Lower lobe of right lung (tissue), 2 donors: ENCODE data around the gene MYO5B. TPM values are rescaled to one million over a fixed set of nuclear protein-coding genes. Genes with fewer than 3 reads are reported as not detected.
"Not testable (repeated sequence)": the region's sequence is repeated elsewhere in the genome, so short reads cannot be mapped to it uniquely, and the experiment has no call there.

Experiments used
- ATAC-seq, 2 donors: fragments of 200-7000 bp; cut with Tn5 transposase; one replicate each; pipeline ENCODE4 v1.9.1; 2020 to 2022; ENCODE audit warnings: mild to moderate bottlenecking in 2 of 2, moderate library complexity in 2 of 2
- DNase-seq: peaks from one replicate; pipeline ENCODE4 v3.0.0-alpha.2; 2020
- H3K27ac ChIP-seq: fragments of 200-600 bp; one replicate; pipeline ENCODE4 v1.8.0; 2022
- H3K27me3 ChIP-seq: fragments of 200-600 bp; one replicate; pipeline ENCODE4 v1.8.0; 2022; ENCODE audit warnings: low read depth
- H3K36me3 ChIP-seq: fragments of 200-600 bp; one replicate; pipeline ENCODE4 v1.8.0; 2022; ENCODE audit warnings: mild to moderate bottlenecking
- H3K4me1 ChIP-seq: fragments of 200-600 bp; one replicate; pipeline ENCODE4 v1.8.0; 2022
- H3K4me3 ChIP-seq: fragments of 200-600 bp; one replicate; pipeline ENCODE4 v1.8.0; 2022; ENCODE audit warnings: mild to moderate bottlenecking
- H3K9me3 ChIP-seq: fragments of 200-600 bp; one replicate; pipeline ENCODE4 v1.8.0; 2022
- intact Hi-C: fragments of 100-400 bp; cut with DNase I; formaldehyde crosslinking; loops from one replicate; pipeline ENCODE4 v1.11.0; 2022
- total RNA-seq: library from RNA; stranded (reverse); fragmentation: NEBNext Ultra II Directional; extraction: Animal tissue kit (Norgen Biotek cat#: 25700); gene quantifications from one replicate; pipeline ENCODE4 v1.2.1, GENCODE V29; 2021
- TF ChIP-seq, protein P1 (sequence below): fragments of 200-600 bp; IDR thresholded peaks from one replicate; pipeline ENCODE4 v1.8.0; 2022; ENCODE audit warnings: antibody characterized with exemption, mild to moderate bottlenecking
- donor health status: DM: no; HTN: yes; CAD: no; lungs with severe emphysema.

MYO5B gene
- total RNA-seq, 1 donor from 2014 or later: 23.3 TPM

DNA sequence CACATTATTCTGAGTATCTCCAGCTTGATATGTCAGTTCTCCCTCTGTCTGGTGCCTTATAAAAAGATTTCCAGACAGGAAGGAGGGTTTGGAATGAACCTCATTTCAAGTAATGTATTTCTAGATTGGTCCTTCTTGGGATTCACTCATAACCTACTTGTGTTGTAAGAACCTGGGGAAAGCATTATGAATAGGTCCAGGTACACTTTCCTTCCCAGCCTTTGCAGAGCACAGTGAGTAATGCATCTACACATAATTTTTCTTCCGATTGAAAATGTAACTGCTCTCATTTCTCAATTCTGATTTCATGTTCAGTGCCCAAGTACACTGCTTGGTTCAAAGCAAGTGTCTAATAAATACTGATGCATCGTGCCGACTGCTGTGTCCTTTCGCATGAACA, 356.6 kb downstream of the MYO5B start:
- TF ChIP-seq, protein P1, sequence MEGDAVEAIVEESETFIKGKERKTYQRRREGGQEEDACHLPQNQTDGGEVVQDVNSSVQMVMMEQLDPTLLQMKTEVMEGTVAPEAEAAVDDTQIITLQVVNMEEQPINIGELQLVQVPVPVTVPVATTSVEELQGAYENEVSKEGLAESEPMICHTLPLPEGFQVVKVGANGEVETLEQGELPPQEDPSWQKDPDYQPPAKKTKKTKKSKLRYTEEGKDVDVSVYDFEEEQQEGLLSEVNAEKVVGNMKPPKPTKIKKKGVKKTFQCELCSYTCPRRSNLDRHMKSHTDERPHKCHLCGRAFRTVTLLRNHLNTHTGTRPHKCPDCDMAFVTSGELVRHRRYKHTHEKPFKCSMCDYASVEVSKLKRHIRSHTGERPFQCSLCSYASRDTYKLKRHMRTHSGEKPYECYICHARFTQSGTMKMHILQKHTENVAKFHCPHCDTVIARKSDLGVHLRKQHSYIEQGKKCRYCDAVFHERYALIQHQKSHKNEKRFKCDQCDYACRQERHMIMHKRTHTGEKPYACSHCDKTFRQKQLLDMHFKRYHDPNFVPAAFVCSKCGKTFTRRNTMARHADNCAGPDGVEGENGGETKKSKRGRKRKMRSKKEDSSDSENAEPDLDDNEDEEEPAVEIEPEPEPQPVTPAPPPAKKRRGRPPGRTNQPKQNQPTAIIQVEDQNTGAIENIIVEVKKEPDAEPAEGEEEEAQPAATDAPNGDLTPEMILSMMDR: no peak
- Histone ChIP-seq H3K9me3 (no peaks in the 10 kb centered on the region), H3K4me1 (no peaks in the 10 kb centered on the region), H3K27ac (no peak overlapping the region), H3K27me3 (no peaks in the 10 kb centered on the region), H3K4me3 (no peak overlapping the region), H3K36me3 (peaks cover 8% of the 10 kb centered on the region)
- no peak for ATAC-seq
- DNase-seq: no peak
- intact Hi-C loops: no loop called here

DNA sequence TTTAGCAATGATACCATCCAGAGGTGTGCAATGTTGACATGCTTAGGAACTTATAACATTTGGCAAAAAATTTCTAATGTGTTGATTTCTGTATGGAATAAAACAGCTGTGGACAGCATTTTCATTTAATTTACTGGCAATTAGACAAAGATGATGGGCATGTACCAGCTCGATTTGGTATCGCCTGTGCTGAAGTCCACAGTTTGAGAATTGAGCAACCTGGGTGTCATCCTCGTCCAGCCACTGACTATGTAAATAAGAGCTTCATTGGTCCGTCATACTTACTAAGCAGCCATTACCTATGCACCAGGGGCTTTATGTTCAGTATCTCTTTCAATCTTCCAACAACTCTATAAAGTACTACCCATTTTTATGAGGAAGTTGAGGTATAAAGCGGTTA, 357.1 kb downstream of the MYO5B start:
- DNase-seq (no peak), ATAC-seq (no peak)
- peaks cover 8% of the 10 kb centered on the region for H3K36me3 ChIP-seq
- no peaks in the 10 kb centered on the region for H3K9me3 ChIP-seq
- no peak overlapping the region for H3K4me3 ChIP-seq
- intact Hi-C loops: no loop called here
- no peak overlapping the region for H3K27ac ChIP-seq
- H3K4me1 ChIP-seq: no peaks in the 10 kb centered on the region
- no peaks in the 10 kb centered on the region for H3K27me3 ChIP-seq
- TF ChIP-seq, protein P1: no peak

DNA sequence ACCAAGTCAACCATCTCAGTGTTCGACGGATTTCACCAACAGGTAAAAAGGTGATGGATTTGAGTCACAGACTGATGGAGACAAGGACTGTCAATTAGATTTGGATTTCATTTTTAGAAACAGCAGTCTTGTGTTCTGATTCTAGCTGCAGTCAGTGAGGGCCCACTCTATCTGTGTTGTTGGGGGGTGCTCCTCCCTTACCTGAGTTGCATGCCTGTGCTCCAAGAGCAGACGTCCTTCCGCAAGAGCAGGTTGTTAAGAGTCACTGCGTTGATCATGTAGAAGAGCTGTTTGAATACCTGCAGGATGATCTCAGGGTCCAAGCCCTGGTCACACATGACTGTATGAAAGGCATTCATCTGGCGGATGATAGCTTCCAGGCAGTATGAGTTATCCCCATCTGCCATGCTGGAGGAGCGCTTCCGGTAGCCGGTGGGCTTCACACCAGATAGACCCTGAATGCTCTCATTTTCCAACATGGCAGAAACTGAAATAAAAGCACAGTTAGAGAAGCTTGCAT, 357.6 kb downstream of the MYO5B start:
- H3K9me3 ChIP-seq, intact Hi-C loops, H3K27ac ChIP-seq, ATAC-seq, H3K4me3 ChIP-seq, DNase-seq, H3K4me1 ChIP-seq, H3K36me3 ChIP-seq, H3K27me3 ChIP-seq: not testable (repeated sequence)

DNA sequence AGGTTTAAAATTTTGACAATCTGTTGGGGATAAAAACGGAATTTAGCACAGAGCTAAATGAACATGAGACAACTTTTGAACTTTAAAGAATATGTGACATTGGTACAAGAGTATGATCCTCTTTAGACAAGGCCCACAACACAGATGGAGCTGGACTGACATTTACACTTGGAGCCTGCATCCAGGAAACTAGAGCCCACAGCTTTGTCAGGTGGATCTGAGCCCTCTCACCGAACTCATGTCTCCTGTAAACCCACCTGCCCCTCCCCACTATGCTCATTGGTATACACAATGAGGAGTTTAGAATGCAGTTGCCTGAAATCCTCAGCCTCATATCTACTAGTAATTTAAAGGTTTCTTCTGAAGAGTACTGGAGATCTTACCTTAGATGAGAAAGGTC, 359.5 kb downstream of the MYO5B start:
- ATAC-seq: no peak
- no peak overlapping the region for H3K4me3 ChIP-seq
- TF ChIP-seq, protein P1: no peak
- H3K36me3 ChIP-seq: peaks cover 8% of the 10 kb centered on the region
- intact Hi-C loops: no loop called here
- H3K27me3 ChIP-seq: no peaks in the 10 kb centered on the region
- H3K27ac ChIP-seq: no peak overlapping the region
- no peaks in the 10 kb centered on the region for H3K4me1 ChIP-seq
- no peaks in the 10 kb centered on the region for H3K9me3 ChIP-seq
- no peak for DNase-seq

DNA sequence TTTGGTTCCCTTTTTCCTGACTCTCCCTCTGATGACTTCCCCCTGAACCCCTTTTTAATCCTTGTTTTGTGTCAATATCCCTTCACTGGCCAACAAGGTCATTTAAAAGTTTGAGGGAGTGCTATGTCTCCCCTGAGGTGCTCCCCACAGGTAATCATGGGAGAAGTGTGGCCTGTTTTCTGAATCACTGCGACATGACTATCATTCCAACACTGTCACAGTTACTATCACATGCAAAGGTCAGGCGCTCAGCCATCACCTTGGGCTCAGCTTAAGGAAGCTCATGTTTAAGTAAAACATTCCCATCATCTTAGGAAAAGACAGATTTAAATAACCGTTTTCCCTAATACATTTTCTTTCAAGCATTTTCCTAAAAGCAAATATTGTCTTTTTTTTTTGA, 360.7 kb downstream of the MYO5B start:
- H3K36me3 ChIP-seq: peaks cover 8% of the 10 kb centered on the region
- H3K4me3 ChIP-seq: no peak overlapping the region
- DNase-seq: no peak
- TF ChIP-seq, protein P1: no peak
- H3K4me1 ChIP-seq: no peaks in the 10 kb centered on the region
- no peaks in the 10 kb centered on the region for H3K27me3 ChIP-seq
- no peaks in the 10 kb centered on the region for H3K9me3 ChIP-seq
- H3K27ac ChIP-seq: no peak overlapping the region
- intact Hi-C loops: no loop called here
- no peak for ATAC-seq

DNA sequence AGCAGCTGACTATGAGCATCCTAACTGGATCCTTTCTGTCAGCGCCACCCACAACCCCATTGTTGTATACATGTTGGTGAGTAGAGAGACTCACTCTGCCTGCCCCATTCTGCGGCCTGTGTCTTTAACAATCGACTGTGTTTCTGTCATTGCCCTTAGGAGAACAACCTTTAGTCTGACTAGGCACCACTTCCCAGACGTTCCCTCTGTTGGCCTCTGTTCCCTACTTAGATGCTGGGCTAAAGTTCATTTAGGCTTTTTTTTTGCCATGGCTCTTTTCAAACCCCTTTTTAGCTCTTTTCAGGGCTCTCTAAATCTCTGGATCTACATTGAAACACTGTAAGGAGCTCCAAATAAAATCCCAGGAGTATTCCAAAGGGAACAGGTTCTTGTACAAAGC, 361.1 kb downstream of the MYO5B start:
- Histone ChIP-seq H3K4me3 (no peak overlapping the region), H3K27me3 (no peaks in the 10 kb centered on the region), H3K27ac (no peak overlapping the region), H3K9me3 (no peaks in the 10 kb centered on the region), H3K4me1 (no peaks in the 10 kb centered on the region), H3K36me3 (peaks cover 8% of the 10 kb centered on the region)
- DNase-seq: no peak
- ATAC-seq: no peak
- TF ChIP-seq, protein P1: no peak
- intact Hi-C loops: no loop called here
